HG02884 (cell line): Measurements from ENCODE around the gene SCD5.

Experiments used
- ATAC-seq: cut with Tn5 transposase; IDR thresholded peaks from one replicate; pipeline ENCODE4 v1.9.1; 2021; ENCODE audit warnings: mild to moderate bottlenecking, moderate library complexity; ENCODE audit not compliant: unreplicated experiment

SCD5 gene

DNA sequence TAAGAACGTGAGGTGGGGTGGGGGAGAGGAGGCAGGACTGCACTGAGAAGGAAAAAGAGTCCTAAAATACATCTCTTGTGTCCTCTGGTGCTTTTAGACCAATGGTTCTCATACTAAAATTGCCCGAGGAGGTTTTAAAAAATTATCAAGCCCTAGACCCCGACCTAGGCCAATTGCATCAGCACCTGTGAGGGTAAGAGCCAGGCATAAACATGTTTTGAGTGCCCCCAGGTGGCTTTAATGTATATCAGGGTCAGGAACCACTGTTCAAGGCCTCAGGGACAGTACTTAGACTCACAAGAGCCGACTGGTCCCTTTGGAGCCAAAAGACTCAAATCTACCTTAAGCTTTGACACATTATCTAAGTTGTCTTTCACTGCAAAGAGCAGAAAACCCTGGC is 199.3 kb downstream of the SCD5 start:
- ATAC-seq = no peak

- no peak for ATAC-seq
Observed at GRCh38 chr4:82594456-82594855, 204.1 kb downstream of the SCD5 start.

DNA sequence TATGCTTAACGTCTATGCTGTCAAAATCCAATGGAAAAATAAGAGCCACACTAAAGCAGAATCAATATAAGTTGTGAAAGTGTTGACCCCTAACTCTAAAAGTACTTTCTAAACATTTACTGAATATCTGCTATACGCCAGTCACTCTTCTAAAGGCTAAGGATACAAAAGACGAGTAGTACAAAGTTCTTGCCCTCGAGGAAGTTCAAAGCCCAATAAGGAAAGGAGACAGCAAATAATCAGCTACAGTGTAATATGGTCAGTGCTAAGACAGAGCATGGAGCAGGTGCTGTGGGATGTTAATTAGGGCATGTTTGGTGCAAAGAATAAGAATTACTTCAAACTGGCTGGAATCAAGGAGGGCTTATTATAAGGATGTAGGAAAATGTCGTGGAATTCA is 205.2 kb downstream of the SCD5 start:
- no peak for ATAC-seq

DNA sequence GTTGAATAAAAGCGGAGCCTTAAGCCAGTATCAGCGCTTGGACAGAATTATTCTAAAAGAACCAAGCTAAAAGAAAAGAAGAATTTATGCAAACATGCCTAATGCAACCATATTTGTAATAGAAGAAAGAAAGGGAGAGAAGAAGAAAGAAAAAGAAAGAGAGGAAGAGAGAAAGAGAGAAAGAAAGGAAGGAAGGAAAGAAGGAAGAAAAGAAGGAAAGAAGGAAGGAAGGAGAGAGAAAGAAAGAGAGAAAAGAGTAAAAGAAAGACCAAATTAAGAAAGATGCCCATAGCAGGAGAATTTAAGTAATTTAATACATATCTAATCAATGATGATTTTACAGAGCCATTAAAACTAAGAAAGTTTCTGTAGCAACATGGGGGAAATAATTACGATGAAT is 206.0 kb downstream of the SCD5 start:
- ATAC-seq = no peak

DNA sequence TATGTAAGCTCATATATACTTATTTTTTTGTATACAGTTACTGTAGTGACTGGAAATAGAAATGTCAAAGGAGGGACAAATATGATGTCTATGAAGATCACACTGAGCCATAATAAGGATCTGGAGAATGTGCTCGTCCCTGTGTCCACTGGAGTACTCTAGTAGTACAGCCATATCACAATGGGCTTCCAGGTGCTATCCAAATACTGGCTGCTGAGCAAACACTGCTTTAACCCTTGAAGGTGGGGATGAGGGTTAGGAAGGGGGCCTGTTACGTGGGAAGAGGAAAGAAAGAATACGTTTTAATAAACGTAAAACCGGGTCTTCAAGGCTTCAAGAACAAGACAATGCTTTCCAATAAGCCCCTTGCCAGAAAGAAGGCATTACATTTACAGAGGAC is 207.0 kb downstream of the SCD5 start:
- no peak for ATAC-seq

- ATAC-seq = no peak
Observed at GRCh38 chr4:82589756-82590155, 208.8 kb downstream of the SCD5 start.

- no peak for ATAC-seq
Observed at GRCh38 chr4:82588771-82589270, 209.8 kb downstream of the SCD5 start.

DNA sequence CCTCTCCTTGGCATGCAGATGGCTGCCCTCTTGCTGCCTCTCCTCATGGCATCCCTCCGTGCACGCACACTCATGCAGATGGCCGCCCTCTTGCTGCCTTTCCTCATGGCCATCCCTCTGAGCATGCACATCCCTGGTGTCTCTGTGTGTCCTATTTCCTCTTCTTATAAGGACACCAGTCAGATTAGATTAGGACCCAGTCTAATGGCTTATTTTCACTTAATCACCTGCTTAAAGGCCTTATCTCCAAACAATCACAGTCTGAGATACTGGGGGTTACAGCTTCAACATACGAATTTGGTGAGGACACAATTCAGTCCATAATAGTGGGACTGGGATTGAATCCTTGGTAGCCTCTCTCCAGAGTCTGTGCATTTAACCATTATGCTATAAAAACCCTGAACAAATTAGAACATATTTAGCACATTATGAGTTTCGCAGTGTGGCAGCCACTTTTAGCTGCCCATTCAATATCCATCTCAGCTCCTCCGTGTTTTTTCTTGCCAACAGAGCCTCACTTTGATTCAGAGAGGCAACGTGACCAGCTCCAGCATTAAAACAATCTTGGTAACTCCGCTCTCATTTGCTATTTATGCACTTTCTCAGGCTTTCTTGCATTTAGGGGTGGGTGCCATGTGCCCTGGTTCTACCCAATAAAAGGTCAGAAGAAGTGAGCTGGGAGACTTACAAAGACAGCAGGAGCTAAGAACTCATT is 210.6 kb downstream of the SCD5 start:
- no peak for ATAC-seq

DNA sequence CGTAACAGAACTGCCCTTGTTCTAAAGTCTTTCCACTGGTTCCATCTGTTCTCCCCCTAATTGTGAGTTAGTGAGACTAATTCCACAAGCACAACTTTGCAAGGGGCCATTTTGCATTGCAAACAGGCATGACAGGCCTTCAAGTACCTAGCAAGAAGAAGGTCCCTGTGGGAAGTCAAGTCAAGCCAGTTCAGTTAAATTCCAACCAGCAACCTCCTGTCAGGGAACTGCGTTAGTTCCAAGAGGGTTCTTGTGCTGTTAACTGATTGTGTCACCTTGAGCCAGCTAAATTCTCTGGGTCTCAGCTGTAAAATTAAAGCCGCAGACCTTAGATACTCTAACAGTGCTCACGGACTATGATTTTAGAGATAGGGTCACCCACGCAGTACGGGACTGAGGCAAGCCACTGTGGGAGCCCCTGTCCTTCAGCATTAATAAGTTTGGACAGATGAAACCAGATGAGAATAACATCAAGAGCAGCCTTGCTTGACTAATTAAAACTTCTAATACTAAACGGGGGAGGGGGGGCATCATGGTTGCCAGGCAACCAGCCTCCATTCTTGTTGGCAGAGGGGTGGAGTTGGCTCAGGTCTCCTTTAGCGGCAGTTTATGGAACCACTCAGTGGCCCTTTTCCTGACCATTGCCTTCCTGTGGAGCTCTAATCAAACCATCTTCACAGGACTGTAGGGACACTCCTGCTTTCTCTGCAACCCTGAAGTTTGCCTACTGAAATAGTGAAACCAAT is 212.7 kb downstream of the SCD5 start:
- ATAC-seq = no peak

- ATAC-seq = no peak
Observed at GRCh38 chr4:82584931-82585330, 213.7 kb downstream of the SCD5 start.

DNA sequence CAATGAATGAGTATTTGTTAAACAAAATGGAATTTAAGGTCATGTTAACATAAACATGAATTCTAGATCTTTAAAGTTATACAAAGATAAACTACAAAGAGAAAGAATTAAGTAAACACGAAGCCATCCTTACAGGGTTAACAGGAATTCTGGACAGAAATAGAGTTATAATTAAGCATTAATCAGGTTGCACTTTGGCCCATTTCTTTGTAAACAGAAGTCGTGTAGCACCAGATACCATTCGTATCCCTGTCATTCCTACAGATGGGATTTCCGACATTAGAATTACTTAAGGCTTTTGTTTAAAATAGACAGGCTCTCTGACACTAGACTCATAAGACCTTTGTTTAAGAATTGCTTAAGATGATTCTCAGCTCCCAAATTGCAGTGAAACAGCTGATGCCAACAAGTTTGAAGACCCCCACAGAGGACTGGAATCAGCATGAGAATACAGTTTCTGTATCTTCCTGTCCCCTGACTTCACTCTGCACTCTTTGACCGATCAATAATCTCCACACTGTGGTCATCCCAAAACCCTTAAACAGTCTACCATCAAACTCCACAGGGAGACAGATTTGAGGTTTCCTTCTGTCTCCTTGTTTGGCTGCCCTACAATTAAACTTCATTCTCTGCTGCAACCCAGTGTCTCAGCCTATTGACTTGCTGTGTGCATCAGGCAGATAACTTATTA is 214.6 kb downstream of the SCD5 start:
- no peak for ATAC-seq

DNA sequence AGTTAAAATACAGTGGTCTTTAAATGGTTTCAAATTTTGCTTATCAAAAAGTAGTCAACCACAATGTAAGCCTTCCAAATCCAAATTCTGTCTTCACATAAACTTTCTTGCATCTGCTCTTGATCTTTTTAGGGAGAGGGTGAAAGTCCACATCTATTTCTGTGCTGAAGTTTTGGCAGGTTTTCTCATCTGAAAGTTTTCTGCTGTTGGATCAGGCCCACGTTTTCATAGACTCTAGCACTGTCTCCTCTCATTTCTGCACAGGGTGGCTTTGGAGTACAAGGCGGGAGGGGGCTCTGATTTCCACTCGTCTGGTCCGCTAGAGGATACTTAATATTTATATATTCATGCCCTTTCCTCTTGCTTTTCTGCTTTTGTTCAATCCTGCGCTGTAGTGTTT is 218.7 kb downstream of the SCD5 start:
- no peak for ATAC-seq
